Upper lobe of left lung (tissue), 4 donors: Measurements from ENCODE around the gene MGAT4A.

ENCODE experiments used
- CTCF ChIP-seq, 6 experiments: fragments of 450-650 bp in 4 of 6; fragments of 200-600 bp in 2 of 6; sonication (generic) in 2 of 6; IDR thresholded peaks; one replicate each; pipeline ENCODE4 v1.5.1; 2016 to 2019; ENCODE audit warnings: antibody characterized with exemption in 6 of 6
- EP300 ChIP-seq, 4 donors: sonication (generic); formaldehyde crosslinking; IDR thresholded peaks; one replicate each; pipeline ENCODE4 v1.5.1; 2017; ENCODE audit warnings: antibody characterized with exemption in 4 of 4, control low read depth in 2 of 4
- POLR2A ChIP-seq, 4 donors: fragments of 450-650 bp; IDR thresholded peaks; one replicate each; pipeline ENCODE4 v1.5.1; 2016 to 2017; ENCODE audit warnings: antibody characterized with exemption in 4 of 4, mild to moderate bottlenecking in 2 of 4
- POLR2AphosphoS5 ChIP-seq, 2 donors: sonication (generic); formaldehyde crosslinking; IDR thresholded peaks; one replicate each; pipeline ENCODE4 v1.5.1; 2017; ENCODE audit warnings: antibody characterized with exemption in 2 of 2

- TF ChIP-seq CTCF (IDR thresholded peaks at IDR 0.05) (no peak), POLR2A (IDR thresholded peaks at IDR 0.05) (no peak), POLR2AphosphoS5 (IDR thresholded peaks at IDR 0.05) (no peak), EP300 (IDR thresholded peaks at IDR 0.05) (no peak)
Observed at GRCh38 chr2:98737848-98738247, 6.9 kb upstream of the MGAT4A start.
